RPMI7951 (cell line): ENCODE measurements around the gene FTO. TPM values are rescaled to one million over a fixed set of nuclear protein-coding genes. Genes with fewer than 3 reads are reported as not detected.
A peak's percentile ranks its signal among the peaks of the same experiment; 100 is the strongest.

Experiments used
- DNase-seq: peaks from one replicate; pipeline ENCODE4 v3.0.0-alpha.2; 2012; ENCODE audit warnings: low read depth
- total RNA-seq: library from RNA; depleted of rRNA; stranded (reverse); fragments of >200 nt; shearing (Covaris generic); gene quantifications from 2 replicates; pipeline ENCODE4 v1.2.3, GENCODE V29; 2014

FTO gene
- total RNA-seq, 1 experiment from 2014 or later, result 90.0 TPM

- no peak for DNase-seq
Observed at GRCh38 chr16:53898993-53899392, 195.0 kb downstream of the FTO start.

- no peak for DNase-seq
Observed at GRCh38 chr16:53899431-53899830, 195.5 kb downstream of the FTO start.

GRCh38 chr16:53900667-53901066 lies 196.7 kb downstream of the FTO start:
- no peak for DNase-seq

GRCh38 chr16:53901408-53901807 lies 197.5 kb downstream of the FTO start:
- DNase-seq, result no peak

GRCh38 chr16:53904533-53904932 lies 200.6 kb downstream of the FTO start:
- no peak for DNase-seq

GRCh38 chr16:53905028-53905427 lies 201.1 kb downstream of the FTO start:
- DNase-seq, result no peak

GRCh38 chr16:53908731-53909130 lies 204.8 kb downstream of the FTO start:
- no peak for DNase-seq

- DNase-seq, result no peak
Observed at GRCh38 chr16:53910990-53911389, 207.0 kb downstream of the FTO start.

GRCh38 chr16:53911513-53911912 lies 207.6 kb downstream of the FTO start:
- no peak for DNase-seq

- DNase-seq, result no peak
Observed at GRCh38 chr16:53912155-53912554, 208.2 kb downstream of the FTO start.

GRCh38 chr16:53913099-53913870 lies 209.3 kb downstream of the FTO start:
- peak; percentile 88 for DNase-seq

- DNase-seq, result peak; percentile 22
Observed at GRCh38 chr16:53913920-53914319, 210.0 kb downstream of the FTO start.

- DNase-seq, result no peak
Observed at GRCh38 chr16:53914736-53915135, 210.8 kb downstream of the FTO start.

- no peak for DNase-seq
Observed at GRCh38 chr16:53915452-53916160, 211.7 kb downstream of the FTO start.

- DNase-seq, result no peak
Observed at GRCh38 chr16:53920988-53921387, 217.0 kb downstream of the FTO start.

GRCh38 chr16:53922067-53922806 lies 218.3 kb downstream of the FTO start:
- DNase-seq, result no peak

GRCh38 chr16:53922807-53923571 lies 219.0 kb downstream of the FTO start:
- no peak for DNase-seq

GRCh38 chr16:53924331-53925106 lies 220.6 kb downstream of the FTO start:
- DNase-seq, result peak; percentile 9

GRCh38 chr16:53925107-53925410 lies 221.1 kb downstream of the FTO start:
- peak; percentile 28 for DNase-seq

- no peak for DNase-seq
Observed at GRCh38 chr16:53925526-53925925, 221.6 kb downstream of the FTO start.

- no peak for DNase-seq
Observed at GRCh38 chr16:53926209-53926608, 222.3 kb downstream of the FTO start.
